Glutamatergic neuron (in vitro differentiated cells): ENCODE measurements around the gene SNTB2. TPM values are rescaled to one million over a fixed set of nuclear protein-coding genes. Genes with fewer than 3 reads are reported as not detected.

Experiments used
- DNase-seq: peaks from one replicate; pipeline ENCODE4 v3.0.0; 2022
- H3K27ac Mint-ChIP-seq: one replicate; pipeline ENCODE4 v1.8.0; 2020; ENCODE audit warnings: mild to moderate bottlenecking, mixed read lengths, inconsistent platforms; ENCODE audit not compliant: unreplicated experiment
- H3K27me3 Mint-ChIP-seq: one replicate; pipeline ENCODE4 v1.8.0; 2020; ENCODE audit warnings: mild to moderate bottlenecking, moderate library complexity, mixed read lengths, inconsistent platforms; ENCODE audit not compliant: unreplicated experiment
- H3K36me3 Mint-ChIP-seq: one replicate; pipeline ENCODE4 v1.8.0; 2020; ENCODE audit warnings: mild to moderate bottlenecking, mixed read lengths, inconsistent platforms; ENCODE audit not compliant: unreplicated experiment
- H3K4me1 Mint-ChIP-seq: one replicate; pipeline ENCODE4 v1.8.0; 2020; ENCODE audit warnings: mild to moderate bottlenecking, low read depth, mixed read lengths, inconsistent platforms; ENCODE audit not compliant: unreplicated experiment
- H3K4me3 Mint-ChIP-seq: one replicate; pipeline ENCODE4 v1.8.0; 2020; ENCODE audit warnings: mild to moderate bottlenecking, mixed read lengths, inconsistent platforms; ENCODE audit not compliant: unreplicated experiment
- H3K9me3 Mint-ChIP-seq: one replicate; pipeline ENCODE4 v1.8.0; 2020; ENCODE audit warnings: mild to moderate bottlenecking, moderate library complexity, mixed read lengths, inconsistent platforms; ENCODE audit not compliant: unreplicated experiment
- total RNA-seq: library from RNA; stranded (reverse); fragmentation: NEBNext Ultra II Directional; extraction: Animal tissue kit (Norgen Biotek cat#: 25700); gene quantifications from one replicate; pipeline ENCODE4 v1.2.1, GENCODE V29; 2021; ENCODE audit not compliant: unreplicated experiment
- TF ChIP-seq, protein P1 (sequence below): fragments of 200-600 bp; sonication (generic); IDR thresholded peaks from one replicate; pipeline ENCODE4 v1.5.0; 2021; ENCODE audit not compliant: partially characterized antibody, unreplicated experiment

The SNTB2 gene
- total RNA-seq, 1 donor from 2014 or later = 26.8 TPM

DNA sequence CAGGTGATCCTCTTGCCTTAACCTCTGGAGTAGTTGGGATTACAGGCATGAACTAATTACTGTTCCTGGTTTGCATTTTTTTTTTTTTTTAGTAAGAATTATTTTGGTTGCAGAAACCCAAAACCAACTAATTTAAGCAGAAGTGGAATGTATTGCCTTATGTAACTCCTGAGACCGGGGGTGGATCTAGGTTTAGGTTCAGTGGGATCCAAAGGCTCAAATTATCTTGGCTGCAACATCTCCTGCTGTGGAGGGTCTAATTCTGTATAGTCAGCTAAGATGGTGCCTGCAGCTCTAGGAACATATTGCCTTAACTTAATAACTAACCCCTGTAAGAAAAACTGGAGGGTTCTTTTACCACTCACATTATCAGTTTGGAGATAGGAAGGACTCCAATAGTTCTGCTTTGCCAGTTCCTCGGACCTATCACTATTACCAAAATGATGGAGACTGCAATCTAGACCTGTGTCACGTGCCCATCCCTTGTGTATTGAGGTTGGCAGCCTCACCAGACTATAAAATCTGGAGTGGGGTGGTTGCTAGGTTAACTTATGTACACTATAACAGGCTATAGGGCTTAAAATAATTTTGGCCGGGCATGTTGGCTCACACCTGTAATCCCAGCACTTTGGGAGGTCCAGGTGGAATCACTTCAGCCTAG lies 8.5 kb downstream of the SNTB2 start:
- TF ChIP-seq, protein P1, sequence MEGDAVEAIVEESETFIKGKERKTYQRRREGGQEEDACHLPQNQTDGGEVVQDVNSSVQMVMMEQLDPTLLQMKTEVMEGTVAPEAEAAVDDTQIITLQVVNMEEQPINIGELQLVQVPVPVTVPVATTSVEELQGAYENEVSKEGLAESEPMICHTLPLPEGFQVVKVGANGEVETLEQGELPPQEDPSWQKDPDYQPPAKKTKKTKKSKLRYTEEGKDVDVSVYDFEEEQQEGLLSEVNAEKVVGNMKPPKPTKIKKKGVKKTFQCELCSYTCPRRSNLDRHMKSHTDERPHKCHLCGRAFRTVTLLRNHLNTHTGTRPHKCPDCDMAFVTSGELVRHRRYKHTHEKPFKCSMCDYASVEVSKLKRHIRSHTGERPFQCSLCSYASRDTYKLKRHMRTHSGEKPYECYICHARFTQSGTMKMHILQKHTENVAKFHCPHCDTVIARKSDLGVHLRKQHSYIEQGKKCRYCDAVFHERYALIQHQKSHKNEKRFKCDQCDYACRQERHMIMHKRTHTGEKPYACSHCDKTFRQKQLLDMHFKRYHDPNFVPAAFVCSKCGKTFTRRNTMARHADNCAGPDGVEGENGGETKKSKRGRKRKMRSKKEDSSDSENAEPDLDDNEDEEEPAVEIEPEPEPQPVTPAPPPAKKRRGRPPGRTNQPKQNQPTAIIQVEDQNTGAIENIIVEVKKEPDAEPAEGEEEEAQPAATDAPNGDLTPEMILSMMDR = no peak
- H3K4me1 Mint-ChIP-seq = peaks cover 13% of the 10 kb centered on the region
- no peaks in the 10 kb centered on the region for H3K9me3 Mint-ChIP-seq
- H3K27ac Mint-ChIP-seq = no peak overlapping the region
- H3K4me3 Mint-ChIP-seq = no peak overlapping the region
- DNase-seq = no peak
- no peaks in the 10 kb centered on the region for H3K27me3 Mint-ChIP-seq
- H3K36me3 Mint-ChIP-seq = no peaks in the 10 kb centered on the region

DNA sequence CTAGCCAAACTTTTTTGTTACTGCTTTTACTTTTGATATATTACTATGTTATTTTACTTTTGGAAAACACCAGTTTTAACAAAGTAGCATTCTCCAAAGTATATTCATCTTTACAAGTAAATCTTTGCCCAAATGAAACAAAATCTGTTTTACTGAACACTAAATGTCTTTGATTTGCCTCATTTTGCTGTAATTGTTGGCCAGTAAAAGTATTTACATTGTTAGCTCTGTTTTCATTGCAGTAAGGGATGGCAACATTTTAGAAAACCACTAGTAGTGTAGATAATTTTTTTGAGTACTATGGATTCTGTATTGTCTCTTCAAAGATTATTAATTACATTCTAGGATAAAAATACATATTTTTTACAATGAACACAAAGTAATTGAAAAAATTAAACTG lies 10.6 kb downstream of the SNTB2 start:
- Mint-ChIP-seq H3K36me3 (no peaks in the 10 kb centered on the region), H3K4me1 (peaks cover 9% of the 10 kb centered on the region), H3K4me3 (no peak overlapping the region), H3K27me3 (no peaks in the 10 kb centered on the region), H3K9me3 (no peaks in the 10 kb centered on the region), H3K27ac (no peak overlapping the region)
- TF ChIP-seq, protein P1 = no peak
- DNase-seq = no peak

GRCh38 chr16:69199382-69199781 lies 12.4 kb downstream of the SNTB2 start:
- DNase-seq = no peak

GRCh38 chr16:69201291-69201690 lies 14.3 kb downstream of the SNTB2 start:
- no peaks in the 10 kb centered on the region for H3K9me3 Mint-ChIP-seq
- TF ChIP-seq, protein P1 = no peak
- DNase-seq = no peak
- no peak overlapping the region for H3K27ac Mint-ChIP-seq
- H3K36me3 Mint-ChIP-seq = no peaks in the 10 kb centered on the region
- no peaks in the 10 kb centered on the region for H3K27me3 Mint-ChIP-seq
- H3K4me1 Mint-ChIP-seq = no peaks in the 10 kb centered on the region
- H3K4me3 Mint-ChIP-seq = no peak overlapping the region

More at GRCh38 chr16:69199382-69199781, 12.4 kb downstream of the SNTB2 start:
- H3K4me3 Mint-ChIP-seq = no peak overlapping the region
- H3K27me3 Mint-ChIP-seq = no peaks in the 10 kb centered on the region
- peaks cover 3% of the 10 kb centered on the region for H3K4me1 Mint-ChIP-seq
- TF ChIP-seq, protein P1 = no peak
- no peaks in the 10 kb centered on the region for H3K9me3 Mint-ChIP-seq
- H3K36me3 Mint-ChIP-seq = no peaks in the 10 kb centered on the region
- H3K27ac Mint-ChIP-seq = no peak overlapping the region

- H3K4me1 Mint-ChIP-seq = no peaks in the 10 kb centered on the region
- no peak overlapping the region for H3K4me3 Mint-ChIP-seq
- no peaks in the 10 kb centered on the region for H3K9me3 Mint-ChIP-seq
- H3K27me3 Mint-ChIP-seq = no peaks in the 10 kb centered on the region
- H3K36me3 Mint-ChIP-seq = no peaks in the 10 kb centered on the region
- no peak for DNase-seq
- no peak overlapping the region for H3K27ac Mint-ChIP-seq
- TF ChIP-seq, protein P1 = no peak
These were observed 14.8 kb downstream of the SNTB2 start for GRCh38 chr16:69201787-69202186.
